ENCODE measurements around the gene CHAC2.

The CHAC2 gene

GRCh38 chr2:53778536-53779162 lies 11.0 kb downstream of the CHAC2 start:
- no peak for DNase-seq (ENCODE audit: low read depth in 2 of 2)

- no peak for DNase-seq (ENCODE audit: low read depth in 2 of 2)
Observed at GRCh38 chr2:53780056-53780455, 12.5 kb downstream of the CHAC2 start.

GRCh38 chr2:53782676-53783075 lies 15.1 kb downstream of the CHAC2 start:
- no peak for DNase-seq (ENCODE audit: low read depth in 2 of 2)

GRCh38 chr2:53784436-53784835 lies 16.8 kb downstream of the CHAC2 start:
- no peak for DNase-seq (ENCODE audit: low read depth in 2 of 2)

DNA sequence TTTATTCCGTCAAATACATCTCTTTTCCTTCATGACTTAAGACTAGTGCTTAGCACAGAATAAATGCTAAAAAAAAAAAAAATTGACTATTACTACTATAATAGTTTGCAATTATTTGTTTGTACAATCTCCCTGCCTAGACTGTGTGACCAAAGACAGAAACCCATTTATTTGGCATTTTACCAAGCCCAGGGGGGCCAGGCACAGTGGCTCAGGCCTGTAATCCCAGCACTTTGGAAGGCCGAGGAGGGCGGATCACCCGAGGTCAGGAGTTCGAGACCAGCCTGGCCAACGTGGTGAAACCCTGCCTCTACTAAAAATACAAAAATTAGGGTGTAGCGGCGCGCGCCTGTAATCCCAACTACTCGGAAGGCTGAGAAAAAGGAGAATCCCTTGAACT lies 17.8 kb downstream of the CHAC2 start:
- DNase-seq (ENCODE audit: low read depth in 2 of 2): no peak

GRCh38 chr2:53786352-53786704 lies 18.7 kb downstream of the CHAC2 start:
- DNase-seq (ENCODE audit: low read depth in 2 of 2): no peak

- DNase-seq (ENCODE audit: low read depth in 2 of 2): peak; percentile 74 to 77
Observed at GRCh38 chr2:53786705-53787613, 19.4 kb downstream of the CHAC2 start, which contains the start of the genes ASB3 and ERLEC1. Gene ASB3 (minus strand): TSS chr2:53786953. CDS start chr2:53765572, 21,381 bp downstream. Gene ERLEC1 (plus strand): TSS chr2:53787044. CDS start chr2:53787211, 167 bp downstream.

DNA sequence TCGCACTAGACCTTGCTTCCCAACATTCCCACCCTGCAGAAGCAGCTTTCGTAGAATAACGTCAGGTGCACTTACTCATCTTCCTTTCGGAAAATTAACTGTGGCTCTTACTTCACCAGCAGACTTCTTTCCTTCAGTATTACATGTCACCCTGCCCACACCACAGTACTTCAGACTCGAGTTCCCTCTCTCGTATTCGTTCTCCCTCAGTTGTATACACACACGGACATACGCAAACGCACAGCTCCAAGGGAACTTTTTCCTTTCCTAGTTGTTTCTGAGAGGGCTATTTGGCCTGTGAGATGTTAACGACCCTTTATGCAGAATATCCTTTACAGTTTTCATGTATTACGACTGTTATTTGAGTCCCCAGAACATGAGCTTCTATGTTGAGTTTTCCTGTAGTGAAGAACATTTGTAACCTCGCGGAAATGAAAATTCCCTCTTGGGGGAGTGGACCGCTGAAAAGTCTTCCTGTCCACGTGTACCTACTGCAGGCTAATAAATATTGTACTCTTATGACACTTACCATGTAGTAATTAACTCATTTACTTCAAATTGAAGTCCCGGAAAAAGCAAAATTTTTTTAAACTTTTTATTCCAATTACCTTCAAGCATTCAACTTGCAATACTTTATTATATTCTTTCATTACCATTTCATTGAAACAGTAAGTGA lies 20.1 kb downstream of the CHAC2 start:
- no peak for DNase-seq (ENCODE audit: low read depth in 2 of 2)

DNA sequence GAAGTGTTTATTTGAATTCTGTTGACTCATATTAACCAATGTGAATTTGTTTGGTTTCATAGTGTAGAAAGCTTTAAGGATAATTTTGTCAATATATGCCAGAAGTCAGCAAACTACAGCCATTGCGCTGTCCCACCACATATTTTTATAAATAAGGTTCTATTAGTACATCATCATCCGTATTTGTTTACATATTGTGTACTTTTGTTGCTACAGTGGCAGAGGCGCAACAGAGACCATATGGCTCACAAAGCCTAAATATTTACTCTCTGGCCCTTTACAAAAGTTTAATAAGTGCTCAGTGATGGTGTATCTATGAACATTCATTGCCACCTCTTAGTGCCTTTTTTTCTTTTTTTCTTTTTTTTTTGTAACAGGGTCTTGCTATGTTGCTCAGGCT lies 25.7 kb downstream of the CHAC2 start:
- DNase-seq (ENCODE audit: low read depth in 2 of 2): no peak

GRCh38 chr2:53793821-53794220 lies 26.2 kb downstream of the CHAC2 start:
- no peak for DNase-seq (ENCODE audit: low read depth in 2 of 2)

DNA sequence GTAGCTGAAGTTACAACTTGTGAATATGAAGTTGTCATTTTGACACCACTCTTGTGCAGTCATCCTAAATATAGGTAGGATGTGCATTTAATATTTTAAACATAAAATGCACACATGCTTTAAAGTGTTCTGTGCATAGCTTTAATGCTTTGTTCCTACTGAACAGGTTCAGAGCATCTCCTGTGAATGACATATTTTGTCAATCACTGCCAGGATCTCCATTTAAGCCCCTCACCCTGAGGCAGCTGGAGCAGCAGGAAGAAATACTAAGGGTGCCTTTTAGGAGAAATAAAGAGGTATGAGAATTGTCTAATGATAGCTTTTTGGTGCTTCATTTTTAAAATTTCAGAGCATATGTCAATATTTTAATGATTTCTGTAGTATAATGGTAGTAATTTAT lies 33.9 kb downstream of the CHAC2 start:
- DNase-seq (ENCODE audit: low read depth in 2 of 2): no peak

GRCh38 chr2:53802617-53803151 lies 35.1 kb downstream of the CHAC2 start:
- DNase-seq (ENCODE audit: low read depth in 2 of 2): no peak

DNA sequence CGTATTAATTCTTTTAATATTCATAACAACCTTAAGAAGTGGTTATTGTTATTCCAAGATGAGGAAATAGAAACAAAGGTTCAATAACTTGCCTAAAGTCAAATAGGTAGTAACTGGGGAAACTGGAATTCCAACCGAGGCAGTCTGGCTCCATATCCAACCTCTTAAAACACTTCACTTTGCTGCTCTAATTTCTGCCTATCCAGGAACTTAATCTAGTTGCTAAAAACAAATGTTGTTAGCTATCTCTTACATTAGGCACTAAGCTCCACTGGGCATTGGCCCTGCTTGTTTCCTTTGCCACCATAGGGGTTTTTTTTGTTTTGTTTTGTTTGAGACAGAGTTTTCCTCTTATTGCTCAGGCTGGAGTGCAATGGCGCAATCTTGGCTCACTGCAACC lies 44.0 kb downstream of the CHAC2 start:
- no peak for DNase-seq (ENCODE audit: low read depth in 2 of 2)

DNA sequence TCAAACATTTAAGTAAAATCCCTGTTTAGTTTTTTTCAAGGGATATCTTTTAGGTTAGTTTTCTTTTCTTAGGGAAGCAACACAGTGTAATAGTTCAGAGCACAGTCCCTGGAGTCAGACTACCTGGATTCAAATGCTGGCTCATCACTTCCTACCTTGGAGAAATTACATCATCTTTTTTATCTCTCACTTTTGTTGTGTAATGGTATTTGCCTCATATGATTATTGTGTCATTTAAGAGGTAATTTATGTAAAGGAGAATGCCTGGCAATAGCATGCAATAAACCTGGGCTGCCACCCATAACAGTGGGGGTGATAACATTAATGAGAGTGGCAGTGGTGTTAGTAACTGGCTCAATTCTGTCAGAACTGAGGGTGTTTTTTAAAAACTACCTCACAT lies 45.5 kb downstream of the CHAC2 start:
- DNase-seq (ENCODE audit: low read depth in 2 of 2): no peak

- DNase-seq (ENCODE audit: low read depth in 2 of 2): no peak
Observed at GRCh38 chr2:53818854-53819435, 51.3 kb downstream of the CHAC2 start.

DNA sequence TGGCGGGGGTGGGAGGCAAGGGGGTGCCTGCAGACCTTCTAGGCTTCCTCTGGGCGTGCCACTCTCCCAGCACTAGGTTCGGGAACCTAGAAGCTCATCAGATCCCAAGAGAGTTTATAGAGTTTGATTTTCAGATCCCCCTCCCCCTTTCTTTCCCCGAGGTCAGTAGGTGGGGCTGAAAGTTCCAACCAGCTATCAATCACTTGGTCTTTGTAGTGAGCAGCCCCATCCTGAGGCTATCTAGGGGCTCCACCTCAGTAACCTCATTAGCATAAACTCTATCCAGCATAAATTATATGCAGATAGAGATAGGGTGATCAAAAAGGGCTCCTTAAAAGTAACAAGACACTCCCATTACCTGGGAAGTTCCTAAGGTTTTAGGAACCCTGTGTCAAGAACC lies 52.0 kb downstream of the CHAC2 start:
- DNase-seq (ENCODE audit: low read depth in 2 of 2): no peak

DNA sequence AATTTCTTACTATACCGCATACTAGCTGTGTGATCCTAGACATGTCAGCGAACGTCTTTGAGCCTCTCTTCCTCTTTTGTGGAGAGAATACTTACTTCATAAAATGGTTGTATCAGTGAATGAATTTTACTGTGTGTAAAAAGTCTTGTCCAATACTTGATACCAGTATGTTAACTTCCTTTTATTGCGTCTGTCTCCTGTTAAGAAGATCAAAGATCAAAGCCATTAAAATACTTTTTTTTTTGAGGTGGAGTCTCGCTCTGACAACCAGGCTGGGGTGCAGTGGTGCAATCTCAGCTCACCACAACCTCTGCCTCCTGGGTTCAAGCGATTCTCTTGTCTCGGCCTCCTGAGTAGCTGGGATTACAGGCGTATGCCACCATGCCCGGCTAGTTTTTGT lies 52.4 kb downstream of the CHAC2 start:
- DNase-seq (ENCODE audit: low read depth in 2 of 2): no peak

GRCh38 chr2:53820711-53821110 lies 53.1 kb downstream of the CHAC2 start:
- DNase-seq (ENCODE audit: low read depth in 2 of 2): no peak

- DNase-seq (ENCODE audit: low read depth in 2 of 2): no peak
Observed at GRCh38 chr2:53821810-53822209, 54.2 kb downstream of the CHAC2 start.

- peak in 1 of 2 donors; percentile 3 for DNase-seq (ENCODE audit: low read depth in 2 of 2)
Observed at GRCh38 chr2:53823639-53824038, 56.0 kb downstream of the CHAC2 start.
